ENCODE results near the gene SMYD3. TPM values are rescaled to one million over a fixed set of nuclear protein-coding genes. Genes with fewer than 3 reads are reported as not detected.

SMYD3 gene
- total RNA-seq, 1 donor: 171 TPM

- TF ChIP-seq CTCF (IDR thresholded peaks at IDR 0.05; ENCODE audit: extremely low read depth, low read depth, low read length): no peak
- no peaks in the 10 kb centered on the region for H3K4me1 ChIP-seq (ENCODE audit: insufficient read depth, low read length)
- no peaks in the 10 kb centered on the region for H3K27me3 ChIP-seq (ENCODE audit: insufficient read depth, low read length)
- no peaks in the 10 kb centered on the region for H3K36me3 ChIP-seq (ENCODE audit: insufficient read depth, low read length)
- no peak overlapping the region for H3K27ac ChIP-seq (ENCODE audit: low read depth, low read length)
- no peak for DNase-seq (ENCODE audit: insufficient read length, low spot score, missing footprints)
- no peak overlapping the region for H2AFZ ChIP-seq (ENCODE audit: low read length)
- H3K4me2 ChIP-seq (ENCODE audit: insufficient read depth, low read length): no peak overlapping the region
- no peaks in the 10 kb centered on the region for H3K79me2 ChIP-seq (ENCODE audit: insufficient read depth, low read length)
- H3K9me3 ChIP-seq (ENCODE audit: low read depth, low read length): peaks cover 4% of the 10 kb centered on the region
- H4K20me1 ChIP-seq (ENCODE audit: insufficient read depth, low read length): no peaks in the 10 kb centered on the region
- no peak overlapping the region for H3K4me3 ChIP-seq (ENCODE audit: insufficient read depth, low read length)
These were observed 19.3 kb upstream of the SMYD3 start for GRCh38 chr1:246526380-246526779.

GRCh38 chr1:246519514-246519913 lies 12.4 kb upstream of the SMYD3 start:
- no peak overlapping the region for H2AFZ ChIP-seq (ENCODE audit: low read length)
- no peaks in the 10 kb centered on the region for H4K20me1 ChIP-seq (ENCODE audit: insufficient read depth, low read length)
- no peak for TF ChIP-seq CTCF (IDR thresholded peaks at IDR 0.05; ENCODE audit: extremely low read depth, low read depth, low read length)
- no peak overlapping the region for H3K4me2 ChIP-seq (ENCODE audit: insufficient read depth, low read length)
- H3K4me3 ChIP-seq (ENCODE audit: insufficient read depth, low read length): no peak overlapping the region
- DNase-seq (ENCODE audit: insufficient read length, low spot score, missing footprints): no peak
- no peaks in the 10 kb centered on the region for H3K4me1 ChIP-seq (ENCODE audit: insufficient read depth, low read length)
- no peaks in the 10 kb centered on the region for H3K79me2 ChIP-seq (ENCODE audit: insufficient read depth, low read length)
- H3K9me3 ChIP-seq (ENCODE audit: low read depth, low read length): peaks cover 9% of the 10 kb centered on the region
- no peak overlapping the region for H3K27ac ChIP-seq (ENCODE audit: low read depth, low read length)
- no peaks in the 10 kb centered on the region for H3K27me3 ChIP-seq (ENCODE audit: insufficient read depth, low read length)
- H3K36me3 ChIP-seq (ENCODE audit: insufficient read depth, low read length): no peaks in the 10 kb centered on the region

- no peak overlapping the region for H2AFZ ChIP-seq (ENCODE audit: low read length)
- no peaks in the 10 kb centered on the region for H3K27me3 ChIP-seq (ENCODE audit: insufficient read depth, low read length)
- peaks cover 9% of the 10 kb centered on the region for H3K9me3 ChIP-seq (ENCODE audit: low read depth, low read length)
- DNase-seq (ENCODE audit: insufficient read length, low spot score, missing footprints): no peak
- no peak overlapping the region for H3K4me3 ChIP-seq (ENCODE audit: insufficient read depth, low read length)
- H4K20me1 ChIP-seq (ENCODE audit: insufficient read depth, low read length): no peaks in the 10 kb centered on the region
- no peaks in the 10 kb centered on the region for H3K4me1 ChIP-seq (ENCODE audit: insufficient read depth, low read length)
- H3K4me2 ChIP-seq (ENCODE audit: insufficient read depth, low read length): no peak overlapping the region
- H3K36me3 ChIP-seq (ENCODE audit: insufficient read depth, low read length): no peaks in the 10 kb centered on the region
- no peak for TF ChIP-seq CTCF (IDR thresholded peaks at IDR 0.05; ENCODE audit: extremely low read depth, low read depth, low read length)
- H3K27ac ChIP-seq (ENCODE audit: low read depth, low read length): no peak overlapping the region
- no peaks in the 10 kb centered on the region for H3K79me2 ChIP-seq (ENCODE audit: insufficient read depth, low read length)
These were observed 11.6 kb upstream of the SMYD3 start for GRCh38 chr1:246518456-246519205.

- Histone ChIP-seq H3K4me2 (ENCODE audit: insufficient read depth, low read length) (no peak overlapping the region), H3K79me2 (ENCODE audit: insufficient read depth, low read length) (no peaks in the 10 kb centered on the region), H3K27ac (ENCODE audit: low read depth, low read length) (no peak overlapping the region), H4K20me1 (ENCODE audit: insufficient read depth, low read length) (no peaks in the 10 kb centered on the region), H3K9me3 (ENCODE audit: low read depth, low read length) (peaks cover 9% of the 10 kb centered on the region), H3K36me3 (ENCODE audit: insufficient read depth, low read length) (no peaks in the 10 kb centered on the region), H2AFZ (ENCODE audit: low read length) (no peak overlapping the region), H3K27me3 (ENCODE audit: insufficient read depth, low read length) (no peaks in the 10 kb centered on the region), H3K4me1 (ENCODE audit: insufficient read depth, low read length) (no peaks in the 10 kb centered on the region), H3K4me3 (ENCODE audit: insufficient read depth, low read length) (no peak overlapping the region)
- no peak for DNase-seq (ENCODE audit: insufficient read length, low spot score, missing footprints)
- TF ChIP-seq CTCF (IDR thresholded peaks at IDR 0.05; ENCODE audit: extremely low read depth, low read depth, low read length): no peak
These were observed 10.3 kb upstream of the SMYD3 start for GRCh38 chr1:246517391-246517790.
